T follicular helper cell (primary cell): Measurements from ENCODE around the gene MAGEA11.
"Not testable (repeated sequence)": the region's sequence is repeated elsewhere in the genome, so short reads cannot be mapped to it uniquely, and the experiment has no call there.

ENCODE experiments used
- DNase-seq: peaks from one replicate; pipeline ENCODE4 v3.0.0-alpha.2; 2020; ENCODE audit warnings: low read depth

MAGEA11 gene

GRCh38 chrX:149717803-149718202 lies 5.9 kb downstream of the MAGEA11 start:
- no peak for DNase-seq

DNA sequence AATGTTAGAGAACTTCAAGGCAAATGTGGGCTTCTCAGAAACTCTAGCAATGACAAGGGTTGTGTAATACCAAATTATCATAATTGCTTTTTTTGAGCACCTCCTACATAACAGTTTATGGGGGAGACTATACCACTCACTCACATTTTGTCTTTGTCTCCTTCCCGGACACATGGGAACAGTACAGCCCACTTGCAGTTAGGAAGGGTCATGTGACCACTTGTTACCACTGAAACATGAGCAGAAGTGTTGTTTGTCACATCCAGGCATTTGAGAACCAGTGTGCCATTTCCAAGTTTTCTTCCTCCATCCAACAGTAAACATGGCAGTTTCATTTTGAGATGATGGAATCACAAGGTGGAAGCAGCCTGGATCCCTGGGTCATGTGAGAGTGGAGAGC lies 6.9 kb downstream of the MAGEA11 start:
- DNase-seq, result no peak

DNA sequence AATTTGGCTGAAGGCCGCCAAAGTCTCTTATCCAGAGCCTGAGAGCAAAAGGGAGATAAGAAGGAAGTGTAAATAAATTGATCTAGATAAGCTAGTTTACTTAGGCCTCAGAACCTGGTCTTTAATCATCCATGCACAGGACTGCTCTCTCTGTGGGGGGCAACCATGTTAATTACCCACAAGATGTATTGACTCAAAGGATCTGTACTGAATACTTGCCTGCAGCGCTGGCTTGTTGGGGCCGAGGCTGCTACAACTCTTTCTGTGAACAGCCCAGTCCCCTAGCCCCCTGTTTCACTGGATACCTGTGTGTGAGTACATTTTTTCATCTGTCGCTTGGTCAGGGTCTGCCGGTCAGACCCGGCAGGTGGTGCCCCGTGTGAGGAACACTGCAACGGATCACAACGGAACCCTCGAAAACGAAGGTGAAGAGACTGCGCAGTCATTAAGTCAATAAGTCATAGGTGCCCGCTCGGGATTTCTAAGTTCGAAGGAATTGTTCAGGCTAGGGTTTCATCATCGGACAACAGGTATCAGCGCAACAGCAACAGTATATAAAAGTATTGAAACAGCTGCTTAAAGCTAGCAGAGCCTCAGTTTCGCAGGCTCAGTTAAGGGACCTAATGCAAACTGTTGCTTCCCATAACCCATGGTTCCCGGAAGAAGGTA lies 8.3 kb downstream of the MAGEA11 start:
- DNase-seq, result no peak

- DNase-seq, result not testable (repeated sequence)
Observed at GRCh38 chrX:149721241-149721640, 9.4 kb downstream of the MAGEA11 start.

- no peak for DNase-seq
Observed at GRCh38 chrX:149721778-149722177, 9.9 kb downstream of the MAGEA11 start.

DNA sequence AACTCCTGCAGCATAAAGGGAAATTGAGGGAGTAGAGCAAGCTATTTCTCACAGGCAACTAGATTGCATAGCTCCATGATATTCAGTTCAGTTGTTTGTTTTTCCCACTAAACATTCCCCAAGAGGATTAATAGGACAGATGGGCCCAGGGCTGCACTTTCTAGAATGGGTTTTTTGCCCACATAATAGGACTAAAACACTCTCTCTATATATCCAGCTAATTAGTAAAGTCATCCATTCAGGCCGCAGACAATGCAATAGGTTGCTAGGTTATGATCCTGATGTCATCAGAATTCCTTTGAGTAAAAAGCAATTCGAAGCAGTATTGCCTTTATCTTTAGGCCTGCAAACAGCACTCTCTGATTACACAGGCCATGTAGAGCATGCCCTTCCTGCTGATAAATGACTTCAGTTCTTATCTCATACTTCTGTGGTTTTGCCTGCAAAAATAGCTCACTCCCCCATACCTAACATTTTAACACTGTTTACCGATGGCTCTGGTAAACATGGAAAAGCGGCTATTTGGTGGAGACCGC lies 11.8 kb downstream of the MAGEA11 start:
- DNase-seq, result not testable (repeated sequence)

DNA sequence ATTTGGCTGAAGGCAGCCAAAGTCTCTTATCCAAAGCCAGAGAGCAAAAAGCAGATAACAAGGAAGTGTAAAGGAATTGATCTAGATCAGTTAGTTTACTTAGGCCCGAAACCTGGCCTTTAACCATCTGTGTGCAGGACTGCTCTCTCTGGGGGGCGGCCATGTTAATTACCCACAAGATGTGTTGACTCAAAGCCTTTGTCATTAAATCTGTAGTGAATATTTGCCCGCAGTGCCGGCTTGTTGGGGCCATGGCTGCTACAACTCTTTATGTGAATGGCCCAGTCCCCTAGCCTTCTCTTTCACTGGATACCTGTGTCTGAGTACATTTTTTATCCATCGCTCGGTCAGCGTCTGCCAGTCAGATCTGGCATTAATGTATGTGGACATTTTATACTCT lies 15.4 kb downstream of the MAGEA11 start:
- not testable (repeated sequence) for DNase-seq

DNA sequence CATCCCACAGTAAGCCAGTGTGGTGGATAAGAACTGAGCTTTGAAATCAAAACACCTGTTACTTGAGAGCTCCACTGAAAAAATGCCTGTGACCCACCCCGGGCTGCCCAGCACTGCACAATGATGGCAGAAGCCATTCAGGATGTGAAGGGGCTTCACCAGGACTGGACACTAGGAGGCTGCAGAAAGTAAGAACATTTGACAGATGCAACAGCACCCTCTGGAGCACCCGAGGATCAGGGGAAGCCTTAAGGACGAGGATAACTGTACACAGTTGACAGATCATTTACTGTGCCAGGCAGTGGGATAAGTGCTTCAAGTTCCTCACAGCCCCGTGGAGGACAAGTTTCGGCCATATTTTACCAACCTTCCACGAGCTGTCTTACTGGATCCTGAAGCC lies 30.4 kb downstream of the MAGEA11 start:
- DNase-seq, result not testable (repeated sequence)

GRCh38 chrX:149746390-149747007 lies 34.6 kb downstream of the MAGEA11 start:
- DNase-seq, result not testable (repeated sequence)

- no peak for DNase-seq
Observed at GRCh38 chrX:149757206-149758067, 45.6 kb downstream of the MAGEA11 start.

DNA sequence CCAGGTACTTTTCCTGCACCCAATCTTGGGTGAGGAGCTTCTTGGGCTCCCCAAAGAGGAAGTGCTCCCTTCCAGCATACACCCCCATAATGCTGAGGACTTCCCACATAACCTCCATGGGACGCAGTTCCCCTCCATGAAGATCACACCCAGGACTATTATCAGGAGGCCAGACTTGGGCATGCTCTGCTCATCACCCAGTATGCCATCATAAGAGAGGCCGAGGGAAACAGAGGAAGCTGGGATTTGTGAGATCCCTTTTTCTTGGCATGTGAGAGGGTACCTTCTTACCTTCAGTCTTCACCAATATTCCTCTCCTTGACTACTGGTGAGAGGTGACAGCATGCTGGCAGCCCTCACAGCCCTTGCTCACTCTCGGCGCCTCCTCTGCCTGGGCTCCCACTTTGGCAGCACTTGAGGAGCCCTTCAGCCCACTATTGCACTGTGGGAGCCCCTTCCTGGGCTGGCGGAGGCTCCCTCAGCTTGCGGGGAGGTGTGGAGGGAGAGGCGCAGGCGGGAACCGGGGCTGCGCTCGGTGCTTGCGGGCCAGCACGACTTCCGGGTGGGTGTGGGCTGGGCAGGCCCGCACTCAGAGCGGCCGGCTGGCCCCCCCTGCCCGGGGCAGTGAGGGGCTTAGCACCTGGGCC lies 46.3 kb downstream of the MAGEA11 start:
- no peak for DNase-seq

DNA sequence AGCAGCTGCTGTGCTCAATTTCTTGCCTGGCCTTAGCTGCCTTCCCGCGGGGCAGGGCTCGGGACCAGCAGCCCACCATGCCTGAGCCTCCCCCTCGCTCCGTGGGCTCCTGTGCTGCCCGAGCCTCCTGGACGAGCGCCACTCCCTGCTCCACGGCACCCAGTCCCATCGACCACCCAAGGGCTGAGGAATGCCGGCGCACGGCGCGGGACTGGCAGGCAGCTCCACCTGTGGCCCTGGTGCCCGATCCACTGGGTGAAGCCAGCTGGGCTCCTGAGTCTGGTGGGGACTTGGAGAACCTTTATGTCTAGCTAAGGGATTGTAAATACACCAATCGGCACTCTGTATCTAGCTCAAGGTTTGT lies 46.8 kb downstream of the MAGEA11 start:
- DNase-seq, result not testable (repeated sequence)

DNA sequence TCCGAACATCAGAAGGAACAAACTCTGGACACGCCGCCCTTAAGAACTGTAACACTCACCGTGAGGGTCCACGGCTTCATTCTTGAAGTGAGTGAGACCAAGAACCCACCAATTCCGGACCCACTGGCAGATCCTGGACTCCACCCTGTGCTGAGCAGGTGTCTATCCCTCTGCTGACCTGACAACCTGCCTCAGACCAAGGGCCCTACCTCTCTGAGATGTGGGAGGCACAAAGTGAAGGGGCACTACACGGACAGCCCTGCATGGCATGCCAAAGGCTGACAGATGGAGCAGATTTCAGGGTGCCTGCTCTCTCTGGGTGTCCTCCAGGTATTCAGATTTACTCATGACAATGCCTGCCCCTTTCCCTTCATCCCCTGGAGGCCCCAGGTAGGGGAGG lies 48.0 kb downstream of the MAGEA11 start:
- no peak for DNase-seq

- DNase-seq, result no peak
Observed at GRCh38 chrX:149760965-149761364, 49.1 kb downstream of the MAGEA11 start.

DNA sequence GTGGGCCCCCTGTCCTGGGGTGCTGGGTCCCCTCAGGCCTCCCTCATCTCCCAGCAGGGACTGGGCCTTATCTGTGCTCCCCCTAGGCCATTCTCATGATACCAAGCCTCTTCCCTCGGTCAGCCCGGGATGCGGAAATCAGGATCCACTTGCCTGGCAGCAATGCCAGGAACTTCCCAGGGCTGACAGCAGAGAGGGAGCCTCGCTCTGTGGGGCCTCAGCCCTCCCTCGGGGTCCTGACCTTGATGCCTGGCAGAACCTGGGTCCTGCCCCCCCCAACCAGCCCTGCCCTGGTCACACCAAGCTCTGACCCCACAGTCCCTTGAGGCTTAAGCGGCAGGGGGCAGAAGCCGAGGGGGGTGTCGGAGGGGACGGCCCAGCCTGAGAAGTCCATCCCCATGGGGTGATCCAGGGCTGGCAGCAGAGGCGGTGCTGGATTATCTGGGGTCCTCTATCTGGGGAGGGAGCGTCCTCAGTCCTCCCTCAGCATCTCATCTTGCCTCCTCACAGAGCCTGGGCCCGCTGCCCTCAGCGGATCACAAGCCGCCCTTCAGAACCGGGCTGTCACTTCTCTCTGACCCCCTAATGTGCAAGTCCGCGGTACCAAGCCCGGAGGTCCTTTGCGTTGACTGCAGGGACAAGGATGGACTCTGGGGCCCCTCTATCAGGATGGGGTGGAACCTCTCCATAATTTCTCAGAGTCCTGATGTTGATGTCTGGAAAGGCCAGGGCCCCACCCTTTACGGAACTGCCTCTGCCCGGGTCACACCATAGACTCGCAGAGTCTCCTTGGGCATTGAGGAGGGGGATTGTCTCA lies 50.2 kb downstream of the MAGEA11 start:
- DNase-seq, result not testable (repeated sequence)

DNA sequence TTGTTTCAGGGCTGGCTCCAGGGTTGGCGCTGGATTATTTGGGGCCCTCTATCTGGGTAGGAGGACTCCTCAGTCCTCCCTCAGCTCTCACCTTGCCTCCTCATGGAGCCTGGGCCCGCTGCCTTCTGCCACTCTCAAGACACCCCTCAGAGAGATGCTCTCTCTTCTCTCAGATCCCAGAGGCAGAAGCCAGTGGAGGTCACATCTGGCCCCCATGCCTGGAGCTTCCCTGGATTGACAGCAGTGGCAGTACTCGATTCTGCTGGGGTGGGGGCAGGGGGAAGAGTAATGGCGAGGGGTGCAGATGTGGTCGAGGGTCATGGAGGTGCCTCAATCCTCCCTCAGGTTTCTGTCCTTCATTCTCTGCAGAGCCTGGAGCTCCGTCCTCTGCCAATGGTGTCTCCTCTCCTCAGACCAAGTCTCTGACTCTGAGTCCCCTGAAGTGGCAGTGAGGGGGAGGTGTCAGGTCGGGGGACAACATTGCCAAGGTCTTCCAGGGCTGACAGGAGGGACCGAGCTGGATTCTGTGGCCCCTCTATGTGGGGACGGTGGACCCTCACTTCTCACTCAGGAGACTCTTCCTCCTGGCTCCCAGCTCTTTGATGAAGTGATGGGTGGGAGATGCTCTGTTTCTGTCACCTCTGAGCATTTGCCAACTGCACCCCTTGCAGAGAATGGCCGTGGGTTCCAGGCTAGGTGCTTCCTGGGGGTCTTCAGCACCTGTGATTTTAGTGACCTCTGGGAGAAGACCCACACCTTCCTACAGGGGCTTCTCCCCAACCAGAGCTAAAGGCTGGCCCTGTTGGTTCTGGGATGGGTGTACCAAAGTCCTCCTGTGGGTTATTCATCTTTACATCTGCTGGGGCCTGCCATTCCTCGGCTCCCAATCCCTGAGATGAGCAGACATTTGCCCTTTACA lies 51.1 kb downstream of the MAGEA11 start:
- DNase-seq, result no peak
